GM21381 (cell line): Measurements from ENCODE around the gene PDE1C.
"Not testable (repeated sequence)": the region's sequence is repeated elsewhere in the genome, so short reads cannot be mapped to it uniquely, and the experiment has no call there.

Source experiments
- ATAC-seq: cut with Tn5 transposase; IDR thresholded peaks from one replicate; pipeline ENCODE4 v1.9.1; 2021; ENCODE audit warnings: mild to moderate bottlenecking, moderate library complexity; ENCODE audit not compliant: unreplicated experiment

PDE1C gene

DNA sequence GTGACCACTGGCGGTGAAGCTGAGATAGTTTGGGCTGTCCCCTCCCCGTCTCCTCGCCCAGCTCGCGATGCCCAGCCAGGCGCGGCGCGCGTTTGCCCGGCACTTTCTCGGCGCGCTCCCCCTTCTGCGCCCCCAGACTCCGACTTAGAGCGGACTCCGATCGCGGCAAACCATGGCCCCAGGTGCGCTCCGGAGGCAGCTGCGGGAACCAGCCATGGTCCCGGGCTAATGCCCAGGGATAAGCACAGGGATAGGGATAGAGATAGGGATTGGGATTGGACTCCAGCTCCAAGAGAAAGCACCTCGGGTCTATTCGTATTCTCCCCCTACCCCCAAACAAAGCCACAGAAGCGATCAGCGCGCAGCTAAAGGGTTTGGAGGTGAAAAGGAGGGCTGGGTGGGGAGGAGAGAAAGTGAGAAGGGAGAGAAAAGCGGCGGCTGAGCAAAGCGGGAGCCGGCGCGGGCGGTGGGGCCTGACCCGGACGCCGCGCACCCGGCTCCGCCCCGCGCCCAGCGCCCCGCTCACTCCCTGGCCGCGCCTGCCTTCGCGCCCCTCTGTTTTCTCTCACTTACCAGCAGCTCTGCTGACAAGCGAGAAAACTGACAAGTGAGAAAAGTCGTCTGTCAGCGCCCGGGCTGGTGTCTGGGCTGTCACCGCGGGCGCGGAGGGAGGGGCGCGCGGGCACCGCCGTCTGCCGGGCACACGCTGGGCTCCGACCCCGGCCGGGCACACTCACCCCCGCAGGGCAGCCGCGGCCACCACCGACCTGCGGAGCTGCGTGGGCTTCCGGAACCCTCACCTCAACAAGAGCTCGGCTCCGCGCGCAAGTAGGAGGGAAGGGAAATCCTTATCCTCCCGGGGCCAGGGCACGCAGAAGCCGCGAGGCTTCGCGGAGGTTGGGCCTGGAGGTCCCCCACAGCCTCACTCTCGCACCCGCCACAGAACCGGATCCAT, at the start of gene PDE1C:
Gene PDE1C (minus strand): TSS at position 2 of the 955 bp plus-strand sequence.
- ATAC-seq, result no peak

DNA sequence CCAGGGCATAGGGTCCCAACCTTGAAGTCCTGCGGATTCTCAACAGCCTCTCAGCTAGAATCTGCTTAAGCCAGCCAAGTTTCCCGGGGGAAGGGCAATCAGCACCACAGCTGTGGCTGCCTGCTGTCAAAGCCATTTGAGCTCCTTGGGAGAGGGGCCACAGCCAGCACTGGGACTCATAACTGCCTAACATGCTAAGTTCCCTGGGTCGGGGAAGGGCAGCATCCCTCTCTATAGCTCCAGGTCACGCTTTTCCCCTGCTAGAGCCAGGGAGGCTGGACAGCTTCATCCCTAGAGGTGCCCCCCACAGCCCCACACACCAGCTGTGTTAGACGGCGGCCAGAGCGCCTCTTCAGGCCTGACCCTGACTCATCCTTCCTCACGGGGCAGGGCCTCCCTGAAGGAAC, 49.6 kb upstream of the PDE1C start:
- ATAC-seq, result no peak

DNA sequence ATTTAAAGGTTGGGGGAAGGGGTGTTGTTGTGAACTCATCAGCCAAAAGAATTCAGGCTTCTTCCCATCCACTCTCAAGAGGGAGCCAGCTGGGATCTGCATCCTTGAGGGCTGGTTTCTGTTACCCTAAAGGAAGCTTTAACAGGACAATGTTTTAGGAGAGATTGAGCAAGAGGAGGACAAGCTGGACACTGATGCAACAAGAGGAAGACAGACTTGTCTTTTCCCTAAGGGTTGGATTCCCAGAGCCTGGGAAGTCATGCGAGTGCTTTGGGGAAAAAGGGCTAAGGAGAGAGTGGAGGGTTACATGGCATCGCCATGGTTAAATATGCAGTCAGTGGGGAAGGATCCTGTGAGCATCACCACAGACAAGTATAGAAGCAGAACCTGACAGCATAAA, 47.6 kb upstream of the PDE1C start:
- ATAC-seq, result no peak

DNA sequence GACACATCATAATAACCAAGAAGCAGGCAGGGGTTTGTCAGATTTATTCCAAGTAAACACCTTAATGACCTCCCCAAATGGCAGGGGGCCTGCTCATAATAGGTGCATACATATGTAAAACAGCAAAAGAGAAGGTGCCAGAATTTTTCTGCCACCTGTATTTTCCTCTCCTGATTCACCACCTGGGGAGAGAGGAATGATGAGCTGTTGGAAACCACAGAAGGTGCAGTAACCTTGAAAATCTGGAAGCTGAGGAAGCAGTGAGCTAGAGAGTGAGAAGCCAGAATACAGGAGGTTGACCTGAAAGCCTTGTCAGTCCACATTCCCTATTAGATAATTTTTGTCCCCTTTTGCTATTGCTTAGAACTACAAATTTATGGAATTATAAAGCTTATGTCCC, 46.2 kb upstream of the PDE1C start:
- ATAC-seq, result no peak

DNA sequence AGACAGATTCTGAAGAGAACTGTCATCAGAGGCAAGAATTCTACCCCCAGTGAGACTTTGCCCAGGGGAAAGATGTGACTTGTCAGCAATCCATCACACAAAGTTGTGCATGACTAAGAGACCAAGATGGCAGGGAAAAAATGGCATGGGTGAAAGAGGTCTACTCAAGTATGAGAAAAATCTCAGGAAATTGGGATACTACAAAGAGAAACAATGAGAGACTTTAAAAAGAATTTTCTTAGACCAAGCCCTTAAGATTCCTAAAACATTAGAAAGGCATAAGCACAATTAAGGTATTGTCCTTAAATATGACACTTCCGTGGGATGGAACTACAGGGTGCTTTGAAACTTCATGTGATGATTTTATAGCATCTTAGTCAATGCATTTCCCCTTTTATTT, 45.6 kb upstream of the PDE1C start:
- ATAC-seq, result no peak

DNA sequence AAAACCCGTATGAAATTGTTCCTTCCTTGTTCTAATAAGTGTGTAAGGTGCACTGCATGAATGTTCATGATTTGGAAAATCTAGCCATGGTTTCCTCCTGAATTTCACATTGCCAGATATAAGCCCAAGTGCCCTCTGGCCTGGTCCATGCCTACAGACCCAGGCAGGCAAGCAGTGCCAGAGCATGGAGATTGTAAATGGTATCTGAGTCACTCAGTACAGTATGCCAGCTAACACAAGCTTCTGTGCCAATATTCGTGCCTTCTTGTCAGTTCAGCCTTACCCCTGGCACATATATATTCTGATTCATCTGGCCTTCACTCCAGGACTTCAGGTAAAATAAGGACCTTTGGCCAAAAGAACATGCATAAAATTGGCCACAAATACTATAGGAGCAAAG, 38.4 kb upstream of the PDE1C start:
- ATAC-seq, result no peak

DNA sequence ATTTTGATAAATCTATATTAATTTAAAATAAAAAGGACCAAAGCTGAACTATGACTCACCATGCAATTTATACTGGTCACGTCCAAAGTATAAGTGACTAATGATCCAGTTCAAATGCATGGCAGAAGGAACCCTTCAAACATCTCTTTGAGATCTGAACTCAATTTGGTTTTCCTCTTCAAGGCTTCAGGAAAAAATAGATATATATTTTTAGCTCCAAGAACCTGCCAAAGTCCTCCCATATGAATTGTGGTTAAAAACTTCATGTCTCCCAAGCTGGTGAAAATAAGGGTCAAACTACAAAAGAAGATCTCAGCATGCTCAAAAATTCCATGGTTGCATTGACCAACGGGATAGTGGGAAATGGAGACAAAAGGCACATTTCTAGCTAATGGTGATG, 34.6 kb upstream of the PDE1C start:
- ATAC-seq, result no peak

DNA sequence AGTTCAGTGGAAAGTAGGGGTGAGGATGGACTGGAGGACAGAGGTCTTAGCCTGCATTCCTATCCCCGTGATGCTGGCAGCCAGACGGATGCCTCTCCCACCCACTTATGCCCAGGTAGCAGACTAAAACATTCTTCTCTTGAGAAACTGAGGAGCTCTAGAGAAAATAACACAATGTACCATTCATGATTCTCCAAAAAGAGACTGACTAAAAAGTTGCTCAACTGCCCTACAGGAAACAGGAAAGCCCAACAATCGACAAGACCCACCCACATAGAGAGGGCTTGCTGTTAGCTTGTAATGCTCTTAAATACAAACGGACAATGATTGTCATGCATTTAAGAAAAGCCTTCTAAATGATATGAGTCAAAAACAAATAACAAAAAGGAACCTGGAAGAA, 33.2 kb upstream of the PDE1C start:
- ATAC-seq, result no peak

DNA sequence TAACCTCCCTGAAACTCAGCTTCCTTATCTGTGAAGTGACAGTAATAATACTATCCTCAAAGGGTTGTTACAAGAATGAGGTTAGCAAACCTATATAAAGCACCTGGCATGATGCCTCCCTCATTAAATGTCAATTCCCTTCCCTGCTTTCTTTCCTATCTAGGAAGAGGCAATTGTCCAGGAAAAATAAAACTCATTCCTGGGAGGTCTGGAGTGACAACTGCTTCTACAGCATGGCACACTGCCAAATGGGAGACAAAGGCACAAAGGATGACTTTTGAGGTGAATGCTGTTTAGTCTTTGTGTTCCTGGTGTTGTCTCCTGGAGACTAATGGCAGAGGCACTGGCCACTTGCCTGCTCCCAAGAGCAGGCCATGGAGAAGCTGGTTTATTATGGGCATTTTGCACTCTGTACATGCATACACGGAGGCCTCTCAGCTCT, 32.2 kb upstream of the PDE1C start:
- ATAC-seq, result no peak

DNA sequence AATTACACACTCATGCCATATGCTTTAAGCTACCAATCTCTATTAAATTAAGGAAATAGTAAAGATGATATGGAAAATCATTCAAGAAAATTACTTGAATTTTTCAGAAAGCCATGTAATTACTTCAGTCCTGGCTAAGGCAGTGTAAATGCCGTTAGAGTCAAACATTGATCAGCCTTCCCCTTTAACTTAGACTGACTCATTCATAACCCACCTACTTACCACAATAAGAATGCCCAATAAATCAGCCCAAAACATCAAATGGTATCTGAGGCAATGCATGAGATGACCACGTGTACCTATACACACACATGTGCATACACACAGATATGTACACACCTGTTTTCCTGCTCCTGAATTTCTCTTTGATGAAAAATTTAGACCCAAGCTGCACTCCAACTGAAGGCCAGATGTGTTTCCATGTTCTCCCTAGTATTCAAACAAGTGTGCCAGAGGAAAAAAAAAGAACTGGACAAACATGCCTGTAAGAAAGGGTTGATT, 30.2 kb upstream of the PDE1C start:
- ATAC-seq, result no peak

DNA sequence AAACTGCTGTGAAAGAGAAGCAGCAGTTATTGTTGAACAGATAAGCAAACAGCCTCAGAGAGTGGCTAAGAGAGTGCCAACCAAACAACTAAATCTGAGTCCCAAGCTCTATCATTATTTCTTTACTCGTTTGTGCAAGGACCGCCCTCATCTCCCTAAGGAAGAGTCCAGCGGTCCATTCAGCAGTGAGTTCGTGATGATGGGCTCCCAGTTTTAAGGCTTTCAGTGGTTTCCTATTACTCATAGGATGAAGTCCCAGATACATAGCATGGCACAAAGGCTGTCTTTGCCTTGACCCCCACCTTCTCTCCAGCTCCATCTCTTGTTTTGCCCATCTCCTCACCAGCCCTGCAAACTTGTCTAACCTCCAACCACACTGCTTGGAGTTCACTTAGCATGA, 24.3 kb upstream of the PDE1C start:
- ATAC-seq, result no peak

DNA sequence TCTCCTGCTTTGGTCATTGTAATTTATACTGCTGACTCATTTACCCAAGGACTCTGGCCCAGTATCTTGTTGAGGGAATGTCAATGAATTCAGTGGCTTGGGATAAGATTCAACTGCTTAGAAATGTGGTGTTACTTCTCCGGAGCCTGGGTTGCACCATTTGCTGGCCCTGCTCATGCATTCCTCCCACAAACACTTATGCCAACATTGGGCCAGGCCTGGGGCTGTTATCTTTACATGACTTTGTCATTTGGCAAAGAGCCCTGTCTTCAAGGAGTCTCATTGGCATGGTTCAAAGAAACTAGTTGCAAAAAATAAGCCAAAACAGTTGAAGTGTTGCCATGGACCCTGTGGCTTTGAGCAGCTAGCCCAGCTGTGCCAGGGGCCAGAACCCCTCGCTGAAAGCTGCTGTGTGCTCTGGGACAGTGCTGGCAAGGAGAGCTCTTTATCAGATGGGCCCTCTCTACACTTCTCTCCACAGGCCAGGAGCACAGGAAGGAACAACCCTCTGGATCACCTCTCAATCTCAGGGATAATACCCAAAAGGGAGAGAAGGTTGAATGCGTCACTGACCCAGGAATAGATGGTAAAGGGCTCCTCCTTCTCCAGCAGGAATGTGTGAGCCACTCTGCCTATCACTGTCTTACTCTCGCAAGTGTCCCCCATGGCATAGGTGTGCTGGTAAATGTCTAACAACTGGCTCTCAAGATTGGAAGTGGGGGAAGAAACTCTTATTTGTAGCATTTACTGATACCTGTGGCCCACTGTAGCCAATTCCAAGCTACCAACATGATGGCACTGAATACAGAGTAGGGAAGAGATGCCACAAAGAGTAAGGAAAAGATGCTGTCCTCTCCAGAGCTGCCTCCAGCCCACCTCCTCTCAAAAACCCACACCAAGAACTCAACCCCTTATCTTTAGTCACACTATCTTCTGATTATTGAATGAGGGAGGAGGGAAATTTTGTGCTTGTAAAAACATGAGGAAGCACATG, 23.5 kb upstream of the PDE1C start:
- no peak for ATAC-seq

DNA sequence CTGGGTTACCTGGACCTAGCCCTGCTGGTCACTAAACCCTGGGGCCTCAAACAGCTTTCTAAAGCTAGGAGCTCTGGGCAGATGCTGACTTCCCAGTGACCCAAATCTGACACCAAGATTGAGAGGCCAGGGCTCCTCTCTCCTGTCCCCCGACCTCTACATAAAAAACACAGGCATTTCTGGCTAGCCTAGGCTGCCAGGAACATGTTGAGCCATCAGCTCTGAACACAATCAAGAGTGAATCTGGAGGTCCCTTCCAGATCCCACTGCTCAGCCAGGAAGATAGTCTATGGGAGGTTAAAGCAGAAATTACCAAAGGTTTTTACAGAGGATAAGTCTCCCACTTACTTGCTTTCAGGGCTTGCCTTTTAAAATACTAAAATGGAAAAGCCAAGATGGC, 22.1 kb upstream of the PDE1C start:
- ATAC-seq, result no peak

DNA sequence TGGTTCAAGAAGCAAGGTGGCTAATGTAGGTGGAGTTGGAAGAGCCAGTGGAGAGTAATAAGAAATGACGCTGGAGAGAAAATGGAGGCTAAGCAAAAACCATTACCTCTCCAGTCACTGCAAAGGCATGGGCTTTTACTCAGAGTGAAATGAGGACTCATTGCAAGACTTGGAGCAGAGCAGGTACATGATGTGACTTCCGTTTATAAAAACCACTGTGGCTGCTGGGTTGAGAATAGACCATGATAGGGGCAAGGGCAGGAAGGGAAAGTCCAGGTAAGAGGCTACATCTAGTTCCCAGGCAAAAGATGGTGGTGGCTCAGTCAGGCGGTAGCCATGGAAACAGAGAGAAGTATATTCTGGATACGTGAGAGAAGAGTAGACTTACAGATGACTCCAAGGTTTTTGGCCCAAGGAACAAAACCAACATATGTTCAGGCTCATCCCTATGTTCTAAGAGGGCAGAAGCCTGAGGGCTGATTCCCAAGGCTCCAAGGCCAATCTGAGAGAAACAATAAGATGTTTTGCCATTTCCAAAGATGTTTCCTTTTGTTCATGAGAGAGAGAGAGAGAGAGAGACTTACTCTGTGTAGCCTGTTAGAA, 21.5 kb upstream of the PDE1C start:
- ATAC-seq, result no peak

DNA sequence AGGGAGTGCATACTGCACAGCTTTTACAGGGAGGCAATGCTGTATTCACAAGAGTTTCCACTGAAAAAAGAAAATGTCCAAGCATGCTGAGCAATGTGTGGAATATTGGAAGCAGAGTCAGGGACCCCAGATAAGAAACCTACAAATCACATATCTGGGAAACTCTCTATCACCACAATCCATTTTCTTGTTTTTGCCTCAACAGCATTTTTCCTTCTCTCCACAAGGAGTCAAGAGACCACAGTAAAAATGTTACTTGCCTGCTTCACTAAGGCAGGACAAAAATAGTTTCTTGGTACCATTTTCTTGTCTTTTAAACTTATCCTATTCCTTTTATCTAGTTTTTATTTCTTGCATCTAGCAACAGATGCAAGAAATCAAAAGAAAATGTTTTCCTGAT, 19.5 kb upstream of the PDE1C start:
- no peak for ATAC-seq

DNA sequence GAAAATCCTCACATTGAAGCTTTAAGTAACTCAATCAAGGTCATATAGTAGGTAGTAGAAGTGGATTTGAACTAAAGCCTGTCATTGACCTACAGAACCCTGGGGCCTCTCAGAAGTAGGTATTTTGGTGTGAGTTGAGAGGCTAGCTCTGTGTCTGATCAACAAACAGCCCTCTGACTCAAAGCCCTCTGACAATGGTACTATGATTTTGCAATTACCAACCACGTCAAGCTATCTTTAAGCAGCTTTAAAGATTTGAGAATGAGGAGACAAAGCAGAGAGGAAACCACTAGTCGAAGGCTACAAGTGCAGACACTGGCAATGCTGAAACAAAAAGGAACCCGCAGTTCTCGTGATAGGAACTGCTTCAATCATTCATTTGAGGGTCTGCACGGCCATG, 19.0 kb upstream of the PDE1C start:
- no peak for ATAC-seq

DNA sequence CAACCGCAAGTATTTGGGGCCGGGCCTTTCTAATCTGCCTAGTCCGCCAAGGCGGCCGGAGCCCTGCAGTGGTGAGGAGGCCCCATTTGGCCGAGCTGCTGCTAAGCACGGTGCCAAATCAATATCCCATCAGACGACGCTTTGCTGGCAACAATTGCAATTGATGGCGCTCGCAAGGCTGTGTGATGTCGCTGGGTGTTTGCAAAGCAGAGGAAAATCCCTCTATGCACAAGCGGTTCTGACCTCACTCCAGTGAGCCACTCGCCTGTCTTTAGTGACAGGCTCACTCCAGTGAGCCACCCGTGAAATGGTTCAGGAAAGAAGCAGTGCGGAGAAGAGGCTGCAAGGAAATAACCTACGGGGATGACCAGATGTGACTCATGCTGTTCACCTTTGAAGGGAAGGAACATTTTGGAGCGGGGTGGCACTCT, 18.3 kb upstream of the PDE1C start:
- ATAC-seq, result no peak

DNA sequence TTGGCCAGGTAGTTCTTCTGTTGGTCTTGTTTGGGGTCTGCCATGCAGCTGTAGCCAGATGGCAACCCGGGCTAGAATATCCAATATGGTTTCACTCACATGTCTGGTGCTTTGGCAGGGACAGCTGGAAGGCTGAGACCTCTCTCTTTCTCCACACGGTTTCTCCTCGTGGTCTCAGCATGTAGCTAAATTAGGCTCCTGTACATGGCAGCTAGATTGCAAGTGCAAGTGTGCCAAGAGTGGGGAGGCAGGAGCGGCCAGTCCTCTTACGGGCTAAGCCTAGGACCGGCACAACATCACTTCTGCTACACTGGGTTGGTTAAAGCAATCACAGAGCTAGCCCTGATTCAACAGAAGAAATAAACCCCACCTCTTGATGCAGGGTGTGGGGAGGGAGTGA, 9.3 kb upstream of the PDE1C start:
- ATAC-seq, result no peak

DNA sequence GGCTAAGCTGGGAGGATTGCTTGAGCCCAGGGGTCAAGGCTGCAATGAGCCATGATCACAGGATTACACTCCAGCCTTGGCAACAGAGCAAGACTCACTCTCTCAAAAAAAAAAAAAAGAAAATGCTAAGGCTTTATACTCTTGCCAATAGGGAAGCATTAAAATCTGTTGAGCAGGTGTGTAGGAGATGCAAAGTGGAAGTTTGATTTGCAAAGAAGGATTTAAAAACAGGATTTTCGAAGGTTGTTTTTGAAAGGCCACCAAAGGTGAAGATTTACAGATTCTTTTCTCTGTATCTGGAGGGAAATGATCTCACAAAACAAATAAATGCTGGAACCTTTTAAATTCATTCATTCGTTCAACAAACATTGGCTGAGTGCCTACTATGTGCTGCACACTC, 8.6 kb upstream of the PDE1C start:
- no peak for ATAC-seq

DNA sequence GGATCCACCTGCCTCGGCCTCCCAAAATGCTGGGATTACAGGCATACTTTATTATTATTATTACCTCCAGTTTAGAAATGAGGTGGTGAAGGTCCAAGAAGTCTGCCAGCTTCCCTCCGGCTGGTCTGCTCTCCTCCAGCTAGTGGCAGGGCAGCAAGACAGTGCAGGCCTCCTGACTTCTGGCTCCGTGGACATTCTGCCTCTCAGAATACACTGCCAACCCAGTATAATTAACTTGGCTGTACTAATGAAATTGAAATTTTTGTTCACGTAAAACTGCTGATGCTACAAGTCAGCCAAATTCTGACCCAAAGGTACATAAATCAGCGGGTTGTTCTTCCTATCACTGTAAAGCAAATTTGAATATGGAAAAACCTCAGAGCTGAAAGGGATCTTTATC, 7.6 kb upstream of the PDE1C start:
- no peak for ATAC-seq

DNA sequence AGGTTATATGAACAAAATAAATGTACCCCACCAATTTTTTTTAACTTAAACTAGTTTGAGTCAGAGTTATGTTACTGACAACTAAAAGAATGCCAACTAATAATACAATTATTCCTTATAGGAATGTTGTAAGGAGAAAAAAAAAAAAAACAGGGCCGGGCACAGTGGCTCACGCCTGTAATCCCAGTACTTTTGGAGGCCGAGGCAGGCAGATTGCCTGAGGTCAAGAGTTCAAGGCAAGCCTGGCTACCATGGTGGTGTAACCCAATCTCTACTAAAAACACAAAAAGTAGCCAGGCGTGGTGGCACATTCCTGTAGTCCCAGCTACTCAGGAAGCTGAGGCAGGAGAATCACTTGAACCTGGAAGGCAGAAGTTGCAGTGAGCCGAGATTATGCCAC, 6.6 kb upstream of the PDE1C start:
- ATAC-seq, result not testable (repeated sequence)
